RPMI7951 (cell line): ENCODE measurements around the gene FAM53A. TPM values are rescaled to one million over a fixed set of nuclear protein-coding genes. Genes with fewer than 3 reads are reported as not detected.

Experiments used
- DNase-seq: peaks from one replicate; pipeline ENCODE4 v3.0.0-alpha.2; 2012; ENCODE audit warnings: low read depth
- total RNA-seq: library from RNA; depleted of rRNA; stranded (reverse); fragments of >200 nt; shearing (Covaris generic); gene quantifications from 2 replicates; pipeline ENCODE4 v1.2.3, GENCODE V29; 2014; rRNA removed

The FAM53A gene
- total RNA-seq, 1 experiment from 2014 or later: 1.1 TPM

- no peak for DNase-seq
Observed at GRCh38 chr4:1592709-1593417, 91.2 kb downstream of the FAM53A start.

- no peak for DNase-seq
Observed at GRCh38 chr4:1592068-1592708, 91.9 kb downstream of the FAM53A start.

- DNase-seq: no peak
Observed at GRCh38 chr4:1591107-1591506, 93.0 kb downstream of the FAM53A start.

- DNase-seq: no peak
Observed at GRCh38 chr4:1590244-1590643, 93.9 kb downstream of the FAM53A start.

Other genes starting within 250 kb of the FAM53A start
- 93.0 and 96.8 TPM in 2 replicates for gene SLBP, start 28.0 kb upstream of the FAM53A start, total RNA-seq
- 8.2 and 17.5 TPM in 2 replicates for gene TMEM129, start 37.0 kb upstream of the FAM53A start, total RNA-seq
- 23.9 and 25.3 TPM in 2 replicates for gene TACC3, start 37.2 kb upstream of the FAM53A start, total RNA-seq
- gene FGFR3, start 109.0 kb upstream of the FAM53A start, total RNA-seq: 0.20 TPM in 1 of 2 replicates, not detected in the other
- gene LETM1, start 171.8 kb upstream of the FAM53A start, total RNA-seq: 14.9 and 23.2 TPM in 2 replicates
- gene NSD2, start 187.1 kb upstream of the FAM53A start, total RNA-seq: 44.8 and 45.1 TPM in 2 replicates